ENCODE data around the gene PAN2.
"Not testable (repeated sequence)": the region's sequence is repeated elsewhere in the genome, so short reads cannot be mapped to it uniquely, and the experiment has no call there.

Gene PAN2

GRCh38 chr12:56333679-56334489 is at the start of gene PAN2:
PAN2 (minus strand) TSS chr12:56334000; CDS start chr12:56333094, 906 bp downstream.
- peak; percentile 94 to 97 for DNase-seq

- DNase-seq = no peak
Measured at GRCh38 chr12:56382611-56383010, 48.8 kb upstream of the PAN2 start.

GRCh38 chr12:56377989-56378316 is 44.2 kb upstream of the PAN2 start:
- DNase-seq = no peak

- DNase-seq = no peak
Measured at GRCh38 chr12:56377310-56377988, 43.6 kb upstream of the PAN2 start.

GRCh38 chr12:56375598-56376434 is 42.0 kb upstream of the PAN2 start:
- DNase-seq = no peak

GRCh38 chr12:56374726-56375597 is 41.2 kb upstream of the PAN2 start:
- no peak for DNase-seq

- no peak for DNase-seq
Measured at GRCh38 chr12:56373515-56373914, 39.7 kb upstream of the PAN2 start.

- no peak for DNase-seq
Measured at GRCh38 chr12:56366948-56367347, 33.1 kb upstream of the PAN2 start.

- DNase-seq = no peak
Measured at GRCh38 chr12:56362130-56363059, 28.6 kb upstream of the PAN2 start, which contains the start of gene APOF. APOF (minus strand) TSS chr12:56362857; CDS start chr12:56362745, 112 bp downstream.

GRCh38 chr12:56361487-56362129 is 27.8 kb upstream of the PAN2 start:
- DNase-seq = no peak

- DNase-seq = peak; percentile 95 to 99
Measured at GRCh38 chr12:56359851-56360767, 26.3 kb upstream of the PAN2 start, which contains the start of gene STAT2. STAT2 (minus strand) TSS chr12:56360107; CDS start chr12:56356571, 3,536 bp downstream.

GRCh38 chr12:56358836-56359532 is 25.2 kb upstream of the PAN2 start:
- no peak for DNase-seq

GRCh38 chr12:56351325-56351724 is 17.5 kb upstream of the PAN2 start:
- DNase-seq = no peak

GRCh38 chr12:56350662-56351061 is 16.9 kb upstream of the PAN2 start:
- no peak for DNase-seq

GRCh38 chr12:56348776-56349175 is 15.0 kb upstream of the PAN2 start:
- no peak for DNase-seq

GRCh38 chr12:56347255-56347654 is 13.5 kb upstream of the PAN2 start:
- DNase-seq = not testable (repeated sequence)

GRCh38 chr12:56346675-56347074 is 12.9 kb upstream of the PAN2 start:
- DNase-seq = no peak

- not testable (repeated sequence) for DNase-seq
Measured at GRCh38 chr12:56342290-56342689, 8.5 kb upstream of the PAN2 start.

GRCh38 chr12:56341616-56342015 is 7.8 kb upstream of the PAN2 start:
- no peak for DNase-seq
